ENCODE data around the gene LGI4.
"Not testable (repeated sequence)": the region's sequence is repeated elsewhere in the genome, so short reads cannot be mapped to it uniquely, and the experiment has no call there.

The LGI4 gene

GRCh38 chr19:35141837-35142605 is 7.2 kb upstream of the LGI4 start:
- DNase-seq, result no peak

GRCh38 chr19:35140962-35141836 is 6.3 kb upstream of the LGI4 start:
- peak; percentile 71 to 89 for DNase-seq

GRCh38 chr19:35140207-35140961 is 5.5 kb upstream of the LGI4 start:
- no peak for DNase-seq

- no peak for DNase-seq
Observed at GRCh38 chr19:35138305-35138892, 3.5 kb upstream of the LGI4 start, which contains the start of gene FXYD1. Gene FXYD1, plus strand, starts transcription at chr19:35138824. Its CDS starts 1,256 bp downstream, at chr19:35140080.

- DNase-seq, result no peak
Observed at GRCh38 chr19:35136977-35137702, 2.3 kb upstream of the LGI4 start.

GRCh38 chr19:35136231-35136630 is 1.4 kb upstream of the LGI4 start:
- no peak for DNase-seq

GRCh38 chr19:35135389-35135909 is 590 bp upstream of the LGI4 start:
- DNase-seq, result peak; percentile 43 to 58

GRCh38 chr19:35133826-35134225 is 1.0 kb downstream of the LGI4 start:
- no peak for DNase-seq

GRCh38 chr19:35132254-35132653 is 2.6 kb downstream of the LGI4 start:
- DNase-seq, result no peak

GRCh38 chr19:35130761-35131720 is 3.8 kb downstream of the LGI4 start:
- no peak for DNase-seq

GRCh38 chr19:35129724-35130274 is 5.1 kb downstream of the LGI4 start:
- DNase-seq, result not testable (repeated sequence)

- no peak for DNase-seq
Observed at GRCh38 chr19:35128398-35129057, 6.3 kb downstream of the LGI4 start.

GRCh38 chr19:35127871-35128270 is 7.0 kb downstream of the LGI4 start:
- no peak for DNase-seq

GRCh38 chr19:35126624-35126959 is 8.3 kb downstream of the LGI4 start:
- no peak for DNase-seq

- DNase-seq, result no peak
Observed at GRCh38 chr19:35125749-35126623, 8.9 kb downstream of the LGI4 start.

GRCh38 chr19:35125270-35125717 is 9.6 kb downstream of the LGI4 start:
- no peak for DNase-seq

- DNase-seq, result peak; percentile 67 to 69
Observed at GRCh38 chr19:35124098-35125060, 10.5 kb downstream of the LGI4 start.
